K562 (cell line): ENCODE results near the gene RSRC1.

Experiments
- ARID3B ChIP-seq: fragments of 250-450 bp; sonication (Bioruptor Pico); IDR thresholded peaks from 2 replicates; pipeline ENCODE4 v1.4.0; 2020; ENCODE audit warnings: borderline replicate concordance
- BCOR ChIP-seq: fragments of 450-650 bp; IDR thresholded peaks from 2 replicates; pipeline ENCODE4 v1.6.1; 2016
- BHLHE40 ChIP-seq: IDR thresholded peaks from 2 replicates; pipeline ENCODE4 v1.6.1; 2011; ENCODE audit warnings: low read length, improper control_type of control experiment
- CTCF ChIP-seq, 3 experiments: IDR thresholded peaks in 2 of 3; conservative IDR thresholded peaks in 1 of 3; 2 replicates each; pipeline ENCODE4 v1.5.1; 2011 to 2012; ENCODE audit warnings: low read length in 3 of 3, mild to moderate bottlenecking in 3 of 3, control low read depth in 2 of 3, improper control_type of control experiment in 1 of 3, inconsistent platforms in 1 of 3, low read depth in 1 of 3, mixed read lengths in 1 of 3, moderate library complexity in 1 of 3; ENCODE audit not compliant: insufficient read depth in 2 of 3
- E2F1 ChIP-seq: sonication (generic); formaldehyde crosslinking; IDR thresholded peaks from 2 replicates; pipeline ENCODE4 v1.8.1; 2023; ENCODE audit warnings: mild to moderate bottlenecking, missing genetic modification reagents, moderate library complexity
- FOXP4 ChIP-seq: sonication (generic); formaldehyde crosslinking; IDR thresholded peaks from 2 replicates; pipeline ENCODE4 v1.8.0; 2022; ENCODE audit warnings: mild to moderate bottlenecking, missing genetic modification reagents, borderline replicate concordance
- HDAC8 ChIP-seq: fragments of 450-650 bp; IDR thresholded peaks from 2 replicates; pipeline ENCODE4 v1.6.1; 2016; ENCODE audit warnings: mild to moderate bottlenecking, missing genetic modification characterization, moderate library complexity, missing compliant biosample characterization
- POLR2A ChIP-seq: fragments of 450-650 bp; conservative IDR thresholded peaks from 2 replicates; pipeline ENCODE4 v1.6.1; 2016
- SMC3 ChIP-seq: conservative IDR thresholded peaks from 2 replicates; pipeline ENCODE4 v1.6.1; 2011; ENCODE audit warnings: low read depth, low read length, improper control_type of control experiment; ENCODE audit not compliant: insufficient read depth
- STAG1 ChIP-seq: sonication (generic); formaldehyde crosslinking; IDR thresholded peaks from 2 replicates; pipeline ENCODE4 v1.5.0; 2020; ENCODE audit warnings: missing genetic modification reagents, borderline replicate concordance
- ZBTB43 ChIP-seq: sonication (generic); formaldehyde crosslinking; IDR thresholded peaks from 2 replicates; pipeline ENCODE4 v1.8.0; 2023; ENCODE audit warnings: mild to moderate bottlenecking, missing genetic modification reagents
- ZNF384 ChIP-seq: IDR thresholded peaks from 2 replicates; pipeline ENCODE4 v1.6.1; 2012; ENCODE audit warnings: low read depth, low read length, improper control_type of control experiment
- ZNF79 ChIP-seq: fragments of 250-450 bp; sonication (Bioruptor Pico); IDR thresholded peaks from 2 replicates; pipeline ENCODE4 v1.4.0; 2020; ENCODE audit warnings: low read depth, mild to moderate bottlenecking, moderate library complexity

GRCh38 chr3:158465074-158465473, 355.2 kb downstream of the RSRC1 start:
- no peak for TF ChIP-seq HDAC8
- TF ChIP-seq ZNF384, result no peak
- no peak for TF ChIP-seq CTCF (IDR thresholded peaks at IDR 0.05 in 2 of 3, conservative IDR thresholded peaks at IDR 0.05 in 1 of 3; ENCODE audit: insufficient read depth in 2 of 3, low read depth in 1 of 3, low read length in 3 of 3)
- no peak for TF ChIP-seq ARID3B (CRISPR knock-in tag)
- TF ChIP-seq POLR2A, result no peak
- no peak for TF ChIP-seq BHLHE40
- TF ChIP-seq ZBTB43 (CRISPR knock-in tag), result no peak
- no peak for TF ChIP-seq FOXP4 (CRISPR knock-in tag)
- TF ChIP-seq STAG1 (CRISPR knock-in tag), result no peak
- no peak for TF ChIP-seq E2F1 (CRISPR knock-in tag)
- no peak for TF ChIP-seq ZNF79 (CRISPR knock-in tag)
- no peak for TF ChIP-seq SMC3
- TF ChIP-seq BCOR, result no peak
